ENCODE measurements around the gene SETD7. TPM values are rescaled to one million over a fixed set of nuclear protein-coding genes. Genes with fewer than 3 reads are reported as not detected.

The SETD7 gene
- total and polyA plus RNA-seq, 2 of the 8 experiments (the other 6 are each of a cell fraction or from before 2014, with no cell fraction given): 1.5 to 4.6 TPM

- Histone ChIP-seq H3K27ac (ENCODE audit: low read depth, low read length) (no peak overlapping the region), H2BK5ac (ENCODE audit: low read depth, low read length) (no peak overlapping the region), H3K23me2 (ENCODE audit: low read depth, low read length) (no peaks in the 10 kb centered on the region), H2BK12ac (ENCODE audit: low read depth, low read length) (no peak overlapping the region), H4K20me1 (replicated peaks in 1 of 2; ENCODE audit: control insufficient read depth in 1 of 2, insufficient read depth in 2 of 2, low read length in 2 of 2) (peaks cover 0 to 2% of the 10 kb centered on the region in 2 experiments), H3K9me3 (ENCODE audit: insufficient read depth in 2 of 2, low read depth in 1 of 2, low read length in 1 of 2) (no peaks in the 10 kb centered on the region), H3K79me2 (ENCODE audit: control insufficient read depth in 1 of 2, insufficient read depth in 2 of 2, low read length in 2 of 2) (no peaks in the 10 kb centered on the region), H3K4me2 (ENCODE audit: insufficient read depth in 1 of 2, low read depth in 2 of 2, low read length in 2 of 2) (no peak overlapping the region), H3K23ac (ENCODE audit: insufficient read length) (no peak overlapping the region), H3K36me3 (ENCODE audit: control insufficient read depth in 2 of 4, insufficient read depth in 4 of 4, low read length in 3 of 4) (no peaks in the 10 kb centered on the region), H4K91ac (replicated peaks; ENCODE audit: insufficient read length, low read length) (no peak overlapping the region), H3K4me1 (replicated peaks in 1 of 4; ENCODE audit: control insufficient read depth in 3 of 4, insufficient read depth in 4 of 4, low read length in 3 of 4) (no peaks in the 10 kb centered on the region), H4K8ac (ENCODE audit: extremely low read depth, insufficient read depth, low read length) (no peak overlapping the region), H2BK15ac (ENCODE audit: low read length) (no peak overlapping the region), H3K79me1 (ENCODE audit: low read depth, low read length) (no peaks in the 10 kb centered on the region), H2BK20ac (ENCODE audit: low read length) (no peak overlapping the region), H3K27me3 (replicated peaks in 1 of 4; ENCODE audit: control insufficient read depth in 3 of 4, extremely low read depth in 1 of 4, insufficient read depth in 3 of 4, low read length in 3 of 4) (no peaks in the 10 kb centered on the region), H3K9ac (replicated peaks in 1 of 4; ENCODE audit: extremely low read depth in 1 of 4, low read depth in 3 of 4, low read length in 3 of 4) (no peak overlapping the region), H3K4me3 (ENCODE audit: extremely low read depth in 1 of 4, insufficient read depth in 2 of 4, low read depth in 3 of 4, low read length in 4 of 4) (no peak overlapping the region), H3K4ac (replicated peaks; ENCODE audit: insufficient read length, low read depth, low read length) (no peak overlapping the region), H2BK120ac (replicated peaks; ENCODE audit: low read depth, low read length) (no peak overlapping the region), H2AK5ac (ENCODE audit: low read depth, low read length) (no peak overlapping the region), H3K14ac (ENCODE audit: insufficient read length) (no peak overlapping the region), H2AFZ (ENCODE audit: low read length) (no peak overlapping the region), H3K56ac (replicated peaks; ENCODE audit: insufficient read length, low read depth, low read length) (no peak overlapping the region), H3K18ac (ENCODE audit: extremely low read depth, low read length) (no peak overlapping the region), H4K5ac (ENCODE audit: insufficient read length, low read depth, low read length) (no peak overlapping the region)
- TF ChIP-seq JUND (IDR thresholded peaks at IDR 0.05; ENCODE audit: low read length): no peak
- TF ChIP-seq KDM5A (IDR thresholded peaks at IDR 0.05; ENCODE audit: low read length): no peak
- TF ChIP-seq TBP (IDR thresholded peaks at IDR 0.05; ENCODE audit: low read depth, low read length): no peak
- FAIRE-seq (no peak), DNase-seq (ENCODE audit: low read depth in 1 of 2, low spot score in 2 of 2) (no peak)
- ChIA-PET POLR2A (ENCODE audit: partially characterized antibody) (no interaction called here), CTCF (ENCODE audit: partially characterized antibody) (interaction anchor here (1.2 kb wide), 1 partner anchor 115 kb away, joined by 3 read pairs; no protein-coding TSS in a partner anchor)
- 95% methylated on average over 7 of the region's 7 CpGs; no CpG with 5 or more reads in 1 of the 2 experiments for WGBS, 2 experiments (ENCODE audit: extremely low coverage in 1 of 2, insufficient coverage in 1 of 2, insufficient read length in 1 of 2, insufficient replicate concordance in 2 of 2, low coverage in 1 of 2, low lambda C conversion rate in 2 of 2, missing lambda C conversion rate in 1 of 2)
Observed at GRCh38 chr4:139537292-139537691, 18.7 kb downstream of the SETD7 start.

Data from H1 (cell line).